Kidney tubule cell (primary cell): ENCODE measurements around the gene BFSP2.
"Not testable (repeated sequence)": the region's sequence is repeated elsewhere in the genome, so short reads cannot be mapped to it uniquely, and the experiment has no call there.

Source experiments
- DNase-seq: peaks from one replicate; pipeline ENCODE4 v3.0.0-alpha.2; 2018; ENCODE audit warnings: low spot score

BFSP2 gene

DNA sequence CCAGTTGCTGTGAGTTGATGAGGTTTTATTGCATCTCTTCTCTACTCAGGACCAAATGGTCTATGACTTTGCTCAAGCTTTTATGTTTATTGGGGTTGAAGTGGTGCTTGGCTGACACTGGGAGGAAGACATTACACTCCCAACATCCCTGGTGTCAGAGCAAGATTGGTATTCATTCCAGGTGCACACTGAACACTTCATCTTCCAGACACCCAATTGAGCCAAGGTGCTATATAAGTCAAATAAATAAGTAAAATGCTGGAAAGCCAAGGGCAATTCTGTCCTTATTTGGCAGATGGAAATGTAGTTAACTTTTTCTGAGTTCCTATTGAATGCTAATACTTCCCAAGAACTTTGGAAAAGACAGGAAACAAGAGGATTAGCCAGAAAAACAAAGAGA lies 120.4 kb downstream of the BFSP2 start:
- DNase-seq = no peak

DNA sequence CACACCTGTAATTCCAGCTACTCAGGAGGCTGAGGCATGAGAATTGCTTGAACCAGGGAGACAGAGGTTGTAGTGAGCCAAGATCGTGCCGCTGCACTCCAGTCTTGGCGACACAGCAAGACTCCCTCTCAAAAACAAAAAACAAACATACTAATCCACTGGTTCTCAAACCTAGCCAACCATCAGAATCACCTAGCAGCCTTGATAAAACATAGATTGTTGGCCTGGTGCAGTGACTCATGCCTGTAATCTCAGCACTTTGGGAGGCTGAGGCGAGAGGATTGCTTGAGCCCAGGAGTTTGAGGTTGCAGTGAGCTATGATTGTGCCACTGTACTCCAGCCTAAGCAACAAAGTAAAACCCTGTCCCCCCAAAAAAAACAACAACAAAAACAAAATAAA lies 121.1 kb downstream of the BFSP2 start:
- peak; percentile 43 for DNase-seq

DNA sequence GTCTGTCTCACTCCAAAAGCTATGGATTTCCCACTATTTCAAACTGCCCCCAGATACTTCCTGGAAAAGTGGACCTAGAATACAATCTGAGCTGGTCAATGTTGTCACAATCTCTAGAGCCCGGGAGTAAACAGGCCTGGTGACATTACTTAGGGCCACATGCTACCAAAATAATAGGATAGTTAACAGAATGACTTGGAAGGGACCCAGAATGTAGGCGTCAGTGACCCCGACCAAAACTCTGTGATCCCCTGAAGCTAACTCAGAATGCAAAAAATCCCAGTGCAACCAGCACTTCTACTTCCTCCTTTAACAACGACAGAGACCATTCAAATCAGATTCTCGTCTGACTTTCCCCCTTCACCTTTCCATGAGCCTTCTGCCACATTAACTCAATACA lies 122.1 kb downstream of the BFSP2 start:
- DNase-seq = no peak

DNA sequence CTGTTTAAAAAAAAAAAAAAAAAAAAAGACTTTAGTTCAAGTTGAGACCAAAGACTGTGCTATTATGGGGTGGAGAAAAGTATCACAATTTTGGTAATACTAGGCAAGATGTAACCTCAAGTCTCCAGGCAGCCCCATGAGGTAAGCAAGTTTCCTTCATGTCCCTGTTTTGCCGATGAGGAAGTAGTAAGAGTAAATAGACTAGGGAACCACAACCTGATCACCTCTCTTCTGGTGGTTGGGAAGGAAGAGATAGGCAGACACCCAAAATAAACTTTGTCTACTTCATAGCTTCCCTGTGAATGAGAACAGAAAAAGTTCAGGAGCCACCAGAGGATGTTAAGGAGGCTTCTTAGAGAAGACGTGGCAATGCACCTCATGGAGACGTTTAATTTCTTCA lies 123.9 kb downstream of the BFSP2 start:
- DNase-seq = not testable (repeated sequence)
